ENCODE results near the gene SPN.
"Not testable (repeated sequence)": the region's sequence is repeated elsewhere in the genome, so short reads cannot be mapped to it uniquely, and the experiment has no call there.

SPN gene

DNA sequence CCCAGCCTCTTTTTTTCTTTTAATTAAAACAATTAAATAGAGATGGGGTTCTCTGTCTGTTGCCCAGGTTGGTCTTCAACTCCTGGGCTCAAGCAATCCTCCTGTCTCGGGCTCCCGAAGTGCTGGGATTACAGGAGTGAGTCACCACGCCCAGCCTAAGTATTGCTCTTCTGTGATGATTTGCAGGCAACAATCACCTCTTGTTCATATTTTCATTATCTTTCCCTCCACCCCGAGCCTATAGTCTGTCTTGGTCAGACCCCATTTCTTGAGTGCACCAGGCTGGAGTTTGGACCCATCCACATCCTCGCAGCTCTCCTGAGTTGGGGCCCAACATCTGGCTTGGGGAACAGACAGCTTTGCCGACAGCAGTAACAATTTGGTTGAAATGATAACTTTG, 4.3 kb upstream of the SPN start:
- no peak overlapping the region for H3K27ac Mint-ChIP-seq
- H3K36me3 Mint-ChIP-seq (ENCODE audit: low read depth), result peaks cover 7% of the 10 kb centered on the region
- H3K9me3 Mint-ChIP-seq, result no peaks in the 10 kb centered on the region
- no peak overlapping the region for H3K4me3 Mint-ChIP-seq
- no peaks in the 10 kb centered on the region for H3K27me3 Mint-ChIP-seq (ENCODE audit: low read depth)
- H3K4me1 Mint-ChIP-seq (ENCODE audit: low read depth), result peaks cover 14% of the 10 kb centered on the region

DNA sequence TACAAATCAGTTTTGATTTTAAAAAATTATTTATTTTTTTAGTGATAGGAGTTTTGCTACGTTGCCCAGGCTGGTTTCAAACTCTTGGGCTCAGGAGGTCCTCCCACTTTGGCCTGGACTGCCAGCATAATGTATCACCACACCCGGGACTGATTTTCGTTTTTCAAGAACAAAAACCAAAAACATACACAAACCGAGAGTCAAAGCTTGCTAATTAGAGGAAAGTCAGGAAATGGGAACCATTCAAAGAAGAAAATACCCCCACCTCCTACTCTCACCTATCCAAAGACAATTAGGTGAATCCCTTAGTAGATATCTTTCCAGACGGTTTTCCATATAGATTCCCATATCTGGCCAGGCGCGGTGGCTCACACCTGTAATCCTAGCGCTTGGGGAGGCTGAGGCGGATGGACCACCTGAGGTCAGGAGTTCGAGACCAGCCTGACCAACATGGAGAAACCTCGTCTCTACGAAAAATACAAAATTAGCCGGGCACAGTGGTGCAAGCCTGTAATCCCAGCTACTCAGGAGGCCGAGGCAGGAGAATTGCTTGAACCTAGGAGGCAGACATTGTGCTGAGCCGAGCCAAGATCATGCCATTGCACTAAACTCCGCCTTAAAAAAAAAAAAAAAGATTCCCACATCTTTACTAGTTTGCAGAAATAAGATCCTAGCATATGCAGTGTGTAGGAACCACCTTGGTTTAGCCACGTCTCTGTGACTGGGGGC, 883 bp upstream of the SPN start:
- peaks cover 37% of the 10 kb centered on the region for H3K36me3 Mint-ChIP-seq (ENCODE audit: low read depth)
- peaks cover 34% of the 10 kb centered on the region for H3K4me1 Mint-ChIP-seq (ENCODE audit: low read depth)
- no peaks in the 10 kb centered on the region for H3K9me3 Mint-ChIP-seq
- H3K27ac Mint-ChIP-seq, result peak overlapping the region; percentile 94
- peak overlapping the region; percentile 99 for H3K4me3 Mint-ChIP-seq
- H3K27me3 Mint-ChIP-seq (ENCODE audit: low read depth), result no peaks in the 10 kb centered on the region

DNA sequence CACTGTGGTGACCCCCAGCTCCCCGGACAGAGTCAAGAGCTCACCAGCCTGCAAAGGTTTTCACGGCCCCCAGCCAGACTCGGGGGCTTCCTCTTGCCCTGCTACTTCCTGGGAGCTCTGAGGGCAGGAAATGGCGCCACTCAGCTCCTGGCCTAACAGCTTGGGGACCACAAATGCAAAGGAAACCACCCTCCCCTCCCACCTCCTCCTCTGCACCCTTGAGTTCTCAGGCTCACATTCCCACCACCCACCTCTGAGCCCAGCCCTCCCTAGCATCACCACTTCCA, 375 bp upstream of the SPN start:
- peak overlapping the region; percentile 94 for H3K27ac Mint-ChIP-seq

DNA sequence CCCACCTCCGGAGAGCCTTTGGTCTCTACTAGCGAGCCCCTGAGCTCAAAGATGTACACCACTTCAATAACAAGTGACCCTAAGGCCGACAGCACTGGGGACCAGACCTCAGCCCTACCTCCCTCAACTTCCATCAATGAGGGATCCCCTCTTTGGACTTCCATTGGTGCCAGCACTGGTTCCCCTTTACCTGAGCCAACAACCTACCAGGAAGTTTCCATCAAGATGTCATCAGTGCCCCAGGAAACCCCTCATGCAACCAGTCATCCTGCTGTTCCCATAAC, 702 bp downstream of the SPN start:
- no peaks in the 10 kb centered on the region for H3K9me3 Mint-ChIP-seq
- H3K27ac Mint-ChIP-seq, result peak overlapping the region; percentile 94
- H3K27me3 Mint-ChIP-seq (ENCODE audit: low read depth), result no peaks in the 10 kb centered on the region
- peak overlapping the region; percentile 99 for H3K4me3 Mint-ChIP-seq
- peaks cover 37% of the 10 kb centered on the region for H3K4me1 Mint-ChIP-seq (ENCODE audit: low read depth)
- H3K36me3 Mint-ChIP-seq (ENCODE audit: low read depth), result peaks cover 43% of the 10 kb centered on the region

More for the DNA sequence above, 375 bp upstream of the SPN start:
- peaks cover 37% of the 10 kb centered on the region for H3K36me3 Mint-ChIP-seq (ENCODE audit: low read depth)
- H3K9me3 Mint-ChIP-seq, result no peaks in the 10 kb centered on the region
- peaks cover 35% of the 10 kb centered on the region for H3K4me1 Mint-ChIP-seq (ENCODE audit: low read depth)
- H3K4me3 Mint-ChIP-seq, result peak overlapping the region; percentile 99
- no peaks in the 10 kb centered on the region for H3K27me3 Mint-ChIP-seq (ENCODE audit: low read depth)

DNA sequence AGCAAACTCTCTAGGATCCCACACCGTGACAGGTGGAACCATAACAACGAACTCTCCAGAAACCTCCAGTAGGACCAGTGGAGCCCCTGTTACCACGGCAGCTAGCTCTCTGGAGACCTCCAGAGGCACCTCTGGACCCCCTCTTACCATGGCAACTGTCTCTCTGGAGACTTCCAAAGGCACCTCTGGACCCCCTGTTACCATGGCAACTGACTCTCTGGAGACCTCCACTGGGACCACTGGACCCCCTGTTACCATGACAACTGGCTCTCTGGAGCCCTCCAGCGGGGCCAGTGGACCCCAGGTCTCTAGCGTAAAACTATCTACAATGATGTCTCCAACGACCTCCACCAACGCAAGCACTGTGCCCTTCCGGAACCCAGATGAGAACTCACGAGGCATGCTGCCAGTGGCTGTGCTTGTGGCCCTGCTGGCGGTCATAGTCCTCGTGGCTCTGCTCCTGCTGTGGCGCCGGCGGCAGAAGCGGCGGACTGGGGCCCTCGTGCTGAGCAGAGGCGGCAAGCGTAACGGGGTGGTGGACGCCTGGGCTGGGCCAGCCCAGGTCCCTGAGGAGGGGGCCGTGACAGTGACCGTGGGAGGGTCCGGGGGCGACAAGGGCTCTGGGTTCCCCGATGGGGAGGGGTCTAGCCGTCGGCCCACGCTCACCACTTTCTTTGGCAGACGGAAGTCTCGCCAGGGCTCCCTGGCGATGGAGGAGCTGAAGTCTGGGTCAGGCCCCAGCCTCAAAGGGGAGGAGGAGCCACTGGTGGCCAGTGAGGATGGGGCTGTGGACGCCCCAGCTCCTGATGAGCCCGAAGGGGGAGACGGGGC, 1.3 kb downstream of the SPN start:
- no peaks in the 10 kb centered on the region for H3K9me3 Mint-ChIP-seq
- peak overlapping the region; percentile 99 for H3K4me3 Mint-ChIP-seq
- no peaks in the 10 kb centered on the region for H3K27me3 Mint-ChIP-seq (ENCODE audit: low read depth)
- peaks cover 46% of the 10 kb centered on the region for H3K36me3 Mint-ChIP-seq (ENCODE audit: low read depth)
- H3K4me1 Mint-ChIP-seq (ENCODE audit: low read depth), result peaks cover 36% of the 10 kb centered on the region
- peak overlapping the region; percentile 94 for H3K27ac Mint-ChIP-seq

DNA sequence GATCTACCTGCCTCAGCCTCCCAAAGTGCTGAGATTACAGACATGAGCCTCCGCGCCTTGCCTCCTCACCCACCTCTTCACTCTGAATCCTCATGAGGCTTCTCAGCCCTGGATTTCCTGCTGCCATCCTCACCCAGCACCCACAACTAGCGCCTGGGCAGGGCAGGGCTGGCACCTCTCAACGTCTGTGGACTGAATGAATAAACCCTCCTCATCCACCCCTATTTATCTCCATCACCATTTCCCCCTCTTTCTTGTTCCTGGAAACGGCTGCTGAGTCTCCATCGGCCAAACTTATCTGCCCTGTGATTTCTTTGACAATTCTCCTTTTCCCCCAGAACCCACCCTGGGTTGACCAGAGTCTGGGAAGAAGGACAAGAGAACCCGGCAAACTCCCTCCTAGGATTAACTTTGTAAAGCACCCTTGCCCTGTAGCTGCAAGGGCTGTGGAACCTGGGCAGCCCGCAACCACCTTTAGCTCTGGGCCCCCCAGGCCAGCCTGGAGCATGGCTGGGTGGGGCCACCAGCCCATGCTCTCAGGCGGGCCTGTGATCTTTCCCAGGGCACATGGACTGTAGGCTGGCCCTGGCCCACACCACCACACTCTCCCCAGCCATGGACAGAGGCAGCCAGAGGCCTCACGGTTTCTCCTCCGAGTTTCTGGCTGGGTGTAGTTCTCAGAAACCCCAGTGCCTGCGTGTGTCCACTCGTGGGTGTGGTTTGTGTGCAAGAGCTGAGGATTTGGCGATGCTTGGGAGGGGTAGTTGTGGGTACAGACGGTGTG, 2.4 kb downstream of the SPN start:
- H3K27ac Mint-ChIP-seq, result peak overlapping the region; percentile 94
- no peaks in the 10 kb centered on the region for H3K9me3 Mint-ChIP-seq
- H3K4me1 Mint-ChIP-seq (ENCODE audit: low read depth), result peaks cover 36% of the 10 kb centered on the region
- no peaks in the 10 kb centered on the region for H3K27me3 Mint-ChIP-seq (ENCODE audit: low read depth)
- H3K4me3 Mint-ChIP-seq, result peak overlapping the region; percentile 99
- H3K36me3 Mint-ChIP-seq (ENCODE audit: low read depth), result peaks cover 48% of the 10 kb centered on the region

DNA sequence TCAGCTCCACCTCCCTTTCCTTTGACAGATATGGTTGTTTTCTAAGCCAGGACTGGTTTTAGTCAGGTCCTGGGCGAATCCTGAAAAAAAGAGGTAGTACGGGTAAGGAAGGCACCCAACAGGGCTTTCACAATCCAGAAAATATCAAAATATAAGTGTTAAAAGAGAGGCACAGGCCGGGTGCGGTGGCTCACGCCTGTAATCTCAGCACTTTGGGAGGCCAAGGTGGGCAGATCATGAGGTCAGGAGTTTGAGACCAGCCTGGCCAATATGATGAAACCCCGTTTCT, 4.2 kb downstream of the SPN start:
- H3K36me3 Mint-ChIP-seq (ENCODE audit: low read depth), result peaks cover 58% of the 10 kb centered on the region
- H3K4me1 Mint-ChIP-seq (ENCODE audit: low read depth), result peaks cover 35% of the 10 kb centered on the region
- peak overlapping the region; percentile 99 for H3K4me3 Mint-ChIP-seq
- not testable (repeated sequence) for H3K27me3 Mint-ChIP-seq (ENCODE audit: low read depth); H3K9me3 Mint-ChIP-seq
- peak overlapping the region; percentile 20 for H3K27ac Mint-ChIP-seq

DNA sequence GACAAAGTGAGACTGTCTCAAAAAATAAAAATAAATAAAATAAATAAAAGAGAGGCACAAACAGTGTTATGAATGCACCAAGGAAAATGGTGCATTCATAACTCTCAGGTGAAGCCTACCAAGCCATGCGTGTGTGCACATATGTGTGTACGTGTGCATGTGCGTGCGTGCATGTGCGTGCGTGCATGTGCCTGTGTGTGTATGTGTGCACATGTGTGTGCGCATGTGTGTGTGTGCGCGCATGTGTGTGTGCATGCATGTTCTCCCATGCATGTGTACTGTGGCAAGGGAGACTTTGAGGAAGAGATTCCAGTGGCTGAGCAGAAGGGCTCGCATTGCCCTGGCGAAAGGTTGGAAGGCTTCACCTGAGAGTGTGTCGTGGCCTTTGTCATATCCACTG, 4.7 kb downstream of the SPN start:
- Mint-ChIP-seq H3K27me3 (ENCODE audit: low read depth) (no peaks in the 10 kb centered on the region), H3K36me3 (ENCODE audit: low read depth) (peaks cover 58% of the 10 kb centered on the region), H3K4me1 (ENCODE audit: low read depth) (peaks cover 32% of the 10 kb centered on the region), H3K9me3 (no peaks in the 10 kb centered on the region), H3K4me3 (no peak overlapping the region), H3K27ac (no peak overlapping the region)

DNA sequence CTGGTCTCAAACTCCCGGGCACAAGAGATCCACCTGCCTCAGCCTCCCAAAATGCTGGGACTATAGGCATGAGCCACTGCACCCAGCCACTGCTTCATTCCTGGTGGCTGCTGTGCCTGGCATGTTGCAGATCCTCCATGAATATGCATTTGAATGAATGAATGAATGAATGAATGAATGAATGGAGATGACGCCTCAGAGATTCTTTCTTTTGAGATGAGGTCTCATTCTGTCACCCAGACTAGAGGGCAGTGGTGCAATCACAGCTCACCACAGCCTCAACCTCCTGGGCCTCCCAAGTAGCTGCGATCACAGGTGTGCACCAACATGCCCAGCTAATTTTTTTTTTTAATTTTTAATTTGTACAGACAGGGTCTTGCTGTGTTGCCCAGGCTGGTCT, 5.2 kb downstream of the SPN start:
- no peak overlapping the region for H3K27ac Mint-ChIP-seq

DNA sequence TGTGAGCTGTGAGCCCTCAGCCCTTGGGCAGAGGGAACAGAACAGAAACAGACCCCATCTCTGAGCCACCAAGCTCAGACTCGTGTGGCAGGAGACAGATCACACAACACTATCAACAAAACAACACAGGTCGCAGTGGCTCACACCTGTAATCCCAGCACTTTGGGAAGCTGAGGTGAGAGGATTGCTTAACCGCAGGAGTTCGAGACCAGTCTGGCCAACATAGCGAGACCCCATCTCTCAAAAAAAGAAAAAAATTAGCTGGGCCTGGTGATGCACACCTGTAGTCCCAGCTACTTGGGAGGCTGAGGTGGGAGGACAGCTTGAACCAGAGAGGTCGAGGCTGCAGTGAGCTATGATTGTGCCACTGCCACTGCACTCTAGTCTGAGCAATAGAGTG, 10.5 kb downstream of the SPN start:
- Mint-ChIP-seq H3K36me3 (ENCODE audit: low read depth) (peaks cover 23% of the 10 kb centered on the region), H3K9me3 (no peaks in the 10 kb centered on the region), H3K4me1 (ENCODE audit: low read depth) (peaks cover 21% of the 10 kb centered on the region), H3K27me3 (ENCODE audit: low read depth) (no peaks in the 10 kb centered on the region), H3K27ac (no peak overlapping the region), H3K4me3 (no peak overlapping the region)

More for the DNA sequence above, 5.2 kb downstream of the SPN start:
- no peak overlapping the region for H3K4me3 Mint-ChIP-seq
- H3K27me3 Mint-ChIP-seq (ENCODE audit: low read depth), result no peaks in the 10 kb centered on the region
- peaks cover 34% of the 10 kb centered on the region for H3K4me1 Mint-ChIP-seq (ENCODE audit: low read depth)
- H3K36me3 Mint-ChIP-seq (ENCODE audit: low read depth), result peaks cover 57% of the 10 kb centered on the region
- H3K9me3 Mint-ChIP-seq, result no peaks in the 10 kb centered on the region

DNA sequence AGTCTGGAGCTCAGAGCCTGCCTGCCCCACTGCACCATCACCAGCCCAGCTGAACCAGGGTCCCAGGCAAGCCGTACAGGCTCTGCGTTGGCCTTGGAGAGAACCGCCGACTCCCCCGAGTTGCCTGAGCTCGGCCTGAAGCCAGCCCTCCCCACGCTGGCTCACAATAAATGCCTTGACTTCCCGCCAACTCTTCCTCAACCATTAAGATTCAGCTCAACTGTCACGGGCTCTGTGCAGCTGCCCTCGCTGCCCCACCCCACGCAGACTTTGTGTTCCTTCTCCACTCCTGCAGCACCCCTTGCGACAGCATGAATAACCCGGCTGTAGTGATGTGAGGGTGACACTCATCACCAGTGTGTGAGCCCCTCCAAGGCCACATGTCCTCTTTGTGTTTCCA, 11.1 kb downstream of the SPN start:
- H3K36me3 Mint-ChIP-seq (ENCODE audit: low read depth), result peaks cover 20% of the 10 kb centered on the region
- H3K27ac Mint-ChIP-seq, result no peak overlapping the region
- peaks cover 22% of the 10 kb centered on the region for H3K4me1 Mint-ChIP-seq (ENCODE audit: low read depth)
- no peak overlapping the region for H3K4me3 Mint-ChIP-seq
- no peaks in the 10 kb centered on the region for H3K27me3 Mint-ChIP-seq (ENCODE audit: low read depth)
- no peaks in the 10 kb centered on the region for H3K9me3 Mint-ChIP-seq

DNA sequence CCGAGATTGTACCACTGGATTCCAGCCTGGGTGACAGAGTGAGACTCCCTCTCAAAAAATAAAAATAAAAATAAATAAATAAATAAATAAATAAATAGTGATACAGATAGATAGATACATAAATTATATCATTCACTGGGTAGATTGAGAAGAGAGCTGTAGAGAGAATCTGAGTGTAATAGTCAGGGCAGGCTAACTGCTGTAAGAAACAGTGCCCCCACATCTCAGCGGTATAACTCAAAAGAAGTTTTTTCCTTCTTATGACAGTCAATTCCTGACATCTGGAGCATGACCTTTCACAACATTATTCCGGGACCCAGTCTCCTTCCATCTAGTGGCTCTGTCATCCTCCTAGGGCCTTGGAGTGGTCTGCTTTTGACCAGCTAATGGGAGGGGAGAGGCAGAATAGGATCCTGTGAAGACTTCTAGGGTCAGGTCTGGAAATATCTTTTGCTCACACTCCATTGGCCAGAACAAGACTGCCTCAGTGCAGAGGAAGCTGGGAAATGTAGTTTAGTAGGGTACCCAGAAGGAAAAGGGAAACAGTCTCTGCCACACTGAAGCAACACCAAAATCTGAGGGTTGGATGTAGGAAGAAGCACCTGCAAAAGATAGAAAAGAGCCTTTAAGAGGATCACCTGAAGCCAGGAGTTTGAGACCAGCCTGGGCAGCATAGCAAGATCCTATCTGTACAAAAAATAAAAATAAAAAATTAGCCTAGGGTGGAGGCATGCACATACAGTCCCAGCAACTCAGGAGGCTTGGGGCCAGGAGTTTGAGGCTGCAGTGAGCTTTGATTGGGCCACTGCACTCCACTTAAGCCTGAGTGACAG, 13.0 kb downstream of the SPN start:
- H3K27ac Mint-ChIP-seq, result peak overlapping the region; percentile 10

DNA sequence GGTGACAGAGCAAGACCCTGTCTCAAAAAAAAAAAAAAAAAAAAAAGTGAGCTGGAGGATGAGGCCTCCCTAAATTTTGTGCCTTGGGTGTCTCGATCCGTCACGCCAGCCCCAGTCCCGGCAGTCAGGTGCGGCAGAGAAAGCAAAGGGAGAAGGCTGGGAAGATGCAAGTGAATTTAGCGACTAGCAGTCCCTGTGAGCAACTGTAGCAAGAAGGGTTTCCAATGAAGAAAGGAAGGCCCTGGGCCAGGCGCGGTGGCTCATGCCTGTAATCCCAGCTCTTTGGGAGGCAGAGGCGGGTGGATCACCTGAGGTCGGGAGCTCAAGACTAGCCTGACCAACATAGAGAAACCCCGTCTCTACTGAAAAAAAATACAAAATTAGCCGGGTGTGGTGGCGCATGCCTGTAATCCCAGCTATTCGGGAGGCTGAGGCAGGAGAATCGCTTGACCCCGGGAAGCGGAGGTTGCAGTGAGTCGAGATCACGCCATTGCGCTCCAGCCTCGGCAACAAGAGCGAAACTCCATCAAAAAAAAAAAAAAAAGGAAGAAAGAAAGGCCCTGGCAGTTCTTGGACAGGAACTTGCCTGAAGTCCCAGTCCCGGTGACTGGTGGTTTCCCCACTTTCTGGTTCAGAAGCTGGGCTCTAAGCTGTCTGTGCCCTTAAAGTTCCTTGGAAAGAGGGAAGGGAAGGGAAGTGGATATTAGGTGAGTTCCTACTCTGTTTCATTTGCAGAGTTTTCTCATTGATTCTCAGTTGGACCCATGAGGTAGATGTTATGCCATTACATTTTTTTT, 14.1 kb downstream of the SPN start:
- H3K4me1 Mint-ChIP-seq (ENCODE audit: low read depth), result peaks cover 27% of the 10 kb centered on the region
- H3K36me3 Mint-ChIP-seq (ENCODE audit: low read depth), result peaks cover 7% of the 10 kb centered on the region
- no peaks in the 10 kb centered on the region for H3K9me3 Mint-ChIP-seq
- H3K27me3 Mint-ChIP-seq (ENCODE audit: low read depth), result no peaks in the 10 kb centered on the region
- no peak overlapping the region for H3K4me3 Mint-ChIP-seq
- H3K27ac Mint-ChIP-seq, result no peak overlapping the region

More for the DNA sequence above, 13.0 kb downstream of the SPN start:
- H3K4me1 Mint-ChIP-seq (ENCODE audit: low read depth), result peaks cover 29% of the 10 kb centered on the region
- H3K36me3 Mint-ChIP-seq (ENCODE audit: low read depth), result peaks cover 13% of the 10 kb centered on the region
- no peak overlapping the region for H3K4me3 Mint-ChIP-seq
- H3K9me3 Mint-ChIP-seq, result no peaks in the 10 kb centered on the region
- H3K27me3 Mint-ChIP-seq (ENCODE audit: low read depth), result no peaks in the 10 kb centered on the region

All from T-helper 1 cell treated with Interleukin-12 subunit alpha and Interleukin-12 subunit beta and Interleukin-4 antibody, amounts not matched to agents 30 μg/mL and 1 μg/mL, for 36 hours (primary cell).